ENCODE results near the gene IKBIP.
"Not testable (repeated sequence)": the region's sequence is repeated elsewhere in the genome, so short reads cannot be mapped to it uniquely, and the experiment has no call there.

IKBIP gene

GRCh38 chr12:98635657-98636323 is 8.8 kb downstream of the IKBIP start:
- DNase-seq, result no peak

- DNase-seq, result no peak
These were observed 25.6 kb downstream of the IKBIP start for GRCh38 chr12:98618952-98619351.

DNA sequence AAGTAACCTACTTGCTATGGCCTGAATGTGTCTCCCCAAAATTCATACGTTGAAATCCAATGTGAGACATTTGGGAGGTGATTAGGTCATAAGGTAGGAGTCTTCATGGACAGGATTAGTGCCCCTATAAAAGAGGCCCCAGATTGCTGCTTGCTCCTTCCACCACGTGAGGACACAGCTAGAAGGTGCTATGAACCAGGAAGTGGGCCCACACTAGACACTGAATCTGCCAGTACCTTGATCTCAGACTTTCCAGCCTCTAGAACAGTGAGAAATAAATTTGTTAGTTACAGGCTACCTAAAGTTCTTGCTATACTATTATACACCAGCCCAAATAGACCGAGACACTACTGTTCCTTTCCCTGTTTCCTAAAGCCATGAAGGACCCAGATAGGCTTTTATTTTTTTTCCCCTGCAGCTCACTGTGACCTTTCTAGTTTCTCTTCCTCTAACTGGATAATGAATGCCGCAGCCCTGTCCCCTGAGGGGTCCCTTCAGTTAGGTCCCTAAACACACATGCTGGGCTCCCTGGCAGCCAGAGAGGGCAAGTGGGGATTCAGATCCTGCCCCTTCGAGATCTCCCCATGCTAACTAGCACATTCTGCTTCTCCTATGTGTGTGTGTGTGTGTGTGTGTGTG is 31.8 kb downstream of the IKBIP start:
- no peak for DNase-seq

- no peak for DNase-seq
These were observed 34.0 kb downstream of the IKBIP start for GRCh38 chr12:98610596-98610995.

GRCh38 chr12:98606359-98606988 is 38.1 kb downstream of the IKBIP start:
- DNase-seq, result no peak

GRCh38 chr12:98601924-98602323 is 42.7 kb downstream of the IKBIP start:
- no peak for DNase-seq

GRCh38 chr12:98597313-98597712 is 47.3 kb downstream of the IKBIP start:
- not testable (repeated sequence) for DNase-seq

DNA sequence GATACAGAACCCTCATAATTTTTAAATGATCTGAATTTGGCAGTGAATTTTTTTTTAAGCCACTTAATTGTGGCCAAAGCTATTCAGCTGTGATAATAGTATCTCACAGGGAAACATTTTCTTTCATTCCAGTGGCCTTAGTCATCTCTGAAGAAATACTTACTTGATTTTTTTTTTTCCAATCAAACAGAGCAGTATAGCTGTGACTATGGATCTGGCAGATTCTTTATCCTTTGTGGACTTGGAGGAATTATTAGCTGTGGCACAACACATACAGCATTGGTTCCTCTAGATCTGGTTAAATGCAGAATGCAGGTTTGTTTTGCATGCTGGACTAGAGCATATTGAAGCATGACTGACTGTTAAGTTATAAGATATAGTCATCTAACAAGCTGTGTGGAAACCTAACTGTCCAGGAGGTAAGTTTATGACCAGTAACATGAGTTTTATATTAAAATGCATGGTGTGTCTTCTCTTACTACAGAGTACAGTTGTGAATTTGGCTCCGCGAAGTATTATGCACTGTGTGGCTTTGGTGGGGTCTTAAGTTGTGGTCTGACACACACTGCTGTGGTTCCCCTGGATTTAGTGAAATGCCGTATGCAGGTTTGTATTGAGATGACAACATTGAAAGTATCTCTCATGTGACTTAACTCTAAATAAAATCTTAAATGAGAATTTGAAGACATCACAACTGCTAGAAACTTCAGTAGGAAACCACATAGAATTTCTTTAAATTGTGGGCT is 49.2 kb downstream of the IKBIP start:
- no peak for DNase-seq

GRCh38 chr12:98594050-98594835 is 50.3 kb downstream of the IKBIP start:
- DNase-seq, result peak; percentile 34

- DNase-seq, result peak; percentile 95
These were observed 51.1 kb downstream of the IKBIP start, which contains the start of gene SLC25A3 for GRCh38 chr12:98593351-98594049. SLC25A3 (plus strand) TSS chr12:98593686; CDS start chr12:98593979, 293 bp downstream.

DNA sequence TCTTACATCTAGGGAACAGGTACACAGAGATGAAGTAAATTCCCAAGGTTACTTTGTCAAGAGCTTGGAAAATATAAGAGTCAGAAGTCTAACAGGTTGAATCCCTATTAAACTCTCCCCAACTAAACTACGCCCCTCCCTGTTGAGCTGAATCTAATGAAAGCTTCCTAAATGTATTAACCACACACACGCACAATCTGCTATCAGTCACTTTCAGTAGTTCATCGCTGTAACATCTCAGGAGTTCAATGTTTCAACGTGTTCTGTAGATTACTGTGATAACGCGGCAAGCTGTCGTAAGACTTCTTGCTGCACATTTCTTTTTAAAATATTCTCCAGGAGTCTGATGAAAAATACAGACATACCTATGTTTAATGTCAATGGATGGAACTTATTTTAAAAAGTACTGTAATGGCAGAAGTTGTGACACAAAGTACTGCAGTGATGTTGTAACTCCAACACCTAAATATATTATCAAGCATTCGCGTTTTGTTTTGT is 51.7 kb downstream of the IKBIP start:
- DNase-seq, result no peak

DNA sequence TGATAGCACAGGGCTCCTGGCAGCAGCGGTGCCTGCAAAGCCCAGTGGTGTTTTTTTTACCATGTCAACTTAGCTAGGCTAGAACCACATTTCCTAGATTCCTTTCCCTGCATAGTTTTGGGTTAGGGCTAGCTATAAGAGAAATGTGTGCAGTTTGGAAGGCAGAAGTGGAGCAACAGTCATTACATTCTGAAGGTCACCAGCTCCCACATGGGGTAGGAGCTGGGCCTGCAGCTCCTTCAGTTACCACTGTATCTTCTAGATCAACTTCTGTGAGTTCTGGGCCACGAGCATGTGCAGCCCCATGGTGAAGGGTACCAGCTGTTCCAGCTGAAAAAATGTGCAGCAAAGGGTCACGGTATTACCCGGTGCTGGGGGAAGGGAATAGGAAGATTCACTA is 53.4 kb downstream of the IKBIP start:
- no peak for DNase-seq

DNA sequence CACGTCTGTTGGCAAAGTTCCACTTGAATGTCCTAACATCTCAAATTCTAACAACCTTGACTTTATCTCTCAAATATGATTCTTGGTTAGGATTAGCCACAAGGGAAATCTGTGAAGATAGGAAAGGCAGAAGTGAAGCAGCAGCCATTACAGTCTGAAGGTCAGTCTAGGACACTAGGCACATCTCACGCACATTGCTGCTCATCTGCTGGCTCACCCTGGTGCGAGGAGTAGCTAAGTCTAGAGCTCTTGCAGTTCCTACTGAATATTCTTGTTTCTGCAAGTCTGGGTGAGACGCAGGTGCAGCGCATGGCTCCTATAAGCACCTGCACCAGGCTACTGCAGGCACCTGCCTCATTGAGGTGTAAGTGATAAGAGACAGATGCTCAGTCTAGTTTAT is 57.5 kb downstream of the IKBIP start:
- no peak for DNase-seq

- no peak for DNase-seq
These were observed 62.5 kb downstream of the IKBIP start for GRCh38 chr12:98582093-98582492.

DNA sequence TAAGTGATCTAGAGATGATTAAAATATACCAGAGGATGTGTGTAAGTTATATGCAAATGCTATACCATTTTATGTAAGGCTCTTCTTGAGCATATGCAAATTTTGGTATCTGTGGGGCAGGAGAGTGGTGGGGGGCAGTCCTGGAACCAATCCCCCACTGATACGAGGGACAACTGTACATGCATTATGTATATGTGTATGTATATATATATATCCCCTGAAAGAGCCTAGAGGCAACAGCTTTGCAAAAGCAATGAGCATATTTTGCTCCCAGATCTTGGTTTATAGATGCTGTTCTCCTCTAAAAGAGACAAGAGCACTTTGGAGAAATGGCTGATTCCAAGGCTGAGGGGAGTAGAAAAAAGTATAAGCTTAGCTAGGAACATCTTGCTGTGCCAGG is 63.5 kb downstream of the IKBIP start:
- DNase-seq, result no peak

DNA sequence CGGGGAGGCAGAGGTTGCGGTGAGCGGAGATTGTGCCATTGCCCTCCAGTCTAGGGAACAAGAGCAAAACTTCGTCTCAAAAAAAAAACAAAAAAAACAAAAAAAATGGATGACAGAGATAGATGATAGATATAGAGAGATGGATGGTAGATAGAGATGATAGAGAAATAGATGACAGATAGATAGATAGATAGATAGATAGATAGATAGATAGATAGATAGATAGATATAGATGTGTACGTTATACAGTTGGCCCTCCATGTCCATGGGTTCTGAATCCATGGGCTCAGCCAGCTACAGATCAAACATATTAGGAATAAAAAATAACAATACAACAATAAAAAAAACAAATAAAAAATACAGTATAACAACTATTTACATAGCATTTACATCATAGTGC is 63.9 kb downstream of the IKBIP start:
- no peak for DNase-seq

GRCh38 chr12:98579835-98580234 is 64.8 kb downstream of the IKBIP start:
- DNase-seq, result no peak

- DNase-seq, result no peak
These were observed 65.2 kb downstream of the IKBIP start for GRCh38 chr12:98579347-98579746.

DNA sequence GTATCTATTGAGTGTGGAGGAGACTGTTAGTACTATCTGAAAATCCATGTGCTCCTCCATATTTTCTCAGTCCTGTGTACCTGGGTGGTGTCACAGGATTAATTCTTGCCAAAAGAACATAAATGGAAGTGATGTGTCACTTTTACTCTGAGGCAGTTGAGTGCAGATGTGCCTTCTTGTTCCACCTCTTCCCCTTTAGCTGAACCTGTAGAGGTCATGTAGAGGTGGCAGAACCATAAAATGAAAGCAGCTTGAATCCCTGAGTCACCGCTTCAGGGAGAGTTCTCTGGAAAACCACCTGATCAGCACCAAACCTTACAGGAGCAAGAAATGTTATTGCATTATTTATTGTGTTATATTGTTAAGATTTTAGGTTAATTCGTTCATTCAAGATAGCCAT is 65.8 kb downstream of the IKBIP start:
- DNase-seq, result no peak

DNA sequence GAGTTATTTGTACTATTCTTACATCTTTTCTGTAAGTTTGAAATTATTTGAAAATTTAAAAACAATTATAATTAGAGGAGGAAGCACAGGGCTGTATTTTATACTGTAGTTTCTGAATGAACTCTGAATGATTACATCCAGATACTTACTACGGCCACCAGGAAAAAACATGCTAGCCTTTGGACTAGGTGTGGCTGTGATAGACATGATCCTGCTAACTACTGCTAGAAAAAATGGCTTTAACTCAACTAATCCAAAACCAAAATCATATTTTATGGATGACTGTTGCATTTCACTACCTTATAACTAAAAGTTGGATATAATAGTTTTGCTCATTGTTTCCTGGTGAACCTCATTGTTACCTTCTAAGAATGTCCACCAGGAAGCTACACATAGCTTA is 66.2 kb downstream of the IKBIP start:
- DNase-seq, result no peak

DNA sequence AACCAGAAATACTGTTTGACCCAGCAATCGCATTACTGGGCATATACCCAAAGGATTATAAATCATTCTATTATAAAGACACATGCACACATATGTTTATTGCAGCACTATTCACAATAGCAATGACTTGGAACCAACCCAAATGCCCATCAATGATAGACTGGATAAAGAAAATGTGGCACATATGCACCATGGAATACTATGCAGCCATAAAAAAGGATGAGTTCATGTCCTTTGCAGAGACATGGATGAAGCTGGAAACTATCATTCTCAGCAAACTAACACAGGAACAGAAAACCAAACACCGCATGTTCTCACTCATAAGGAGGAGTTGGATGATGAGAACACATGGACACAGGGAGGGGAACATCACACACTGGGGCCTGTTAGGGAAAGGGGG is 67.8 kb downstream of the IKBIP start:
- DNase-seq, result not testable (repeated sequence)

DNA sequence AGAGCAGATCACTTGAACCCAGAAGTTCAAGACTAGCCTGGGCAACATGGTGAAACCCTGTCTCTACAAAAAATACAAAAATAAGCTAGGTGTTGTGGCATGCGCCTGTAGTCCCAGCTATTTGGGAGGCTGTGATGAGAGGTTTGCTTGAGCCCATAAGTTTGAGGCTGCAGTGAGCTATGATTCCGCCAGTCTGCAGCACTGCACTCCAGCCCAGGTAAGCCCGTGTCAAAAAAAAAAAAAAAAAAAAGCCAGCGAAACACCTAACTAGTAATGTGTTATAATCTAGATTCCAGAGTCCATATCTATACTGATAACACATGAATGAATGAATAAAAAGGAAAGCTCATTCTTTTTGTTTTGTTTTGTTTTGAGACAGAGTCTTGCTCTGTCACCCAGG is 69.6 kb downstream of the IKBIP start:
- no peak for DNase-seq

Measured in stimulated activated CD4-positive, alpha-beta T cell treated with anti-CD3 and anti-CD28 coated beads, Interleukin-15, amount 100 ng/mL, for 24 hours (primary cell).